GM13976 (cell line): ENCODE measurements around the gene C3orf18.
"Not testable (repeated sequence)": the region's sequence is repeated elsewhere in the genome, so short reads cannot be mapped to it uniquely, and the experiment has no call there.

Experiments
- DNase-seq: peaks from one replicate; pipeline ENCODE4 v3.0.0; 2012; ENCODE audit warnings: low spot score
- CTCF ChIP-seq: IDR thresholded peaks from 2 replicates; pipeline ENCODE4 v1.5.1; 2012; ENCODE audit warnings: borderline replicate concordance, mild to moderate bottlenecking; ENCODE audit not compliant: insufficient read depth; ENCODE audit errors: extremely low read depth, missing control alignments, control extremely low read depth
- in situ Hi-C: fragments of 300-500 bp; cut with MboI; formaldehyde crosslinking; loops from one replicate; pipeline ENCODE4 v1.12.0; 2022; ENCODE audit warnings: low sequenced_read_pairs, mixed read lengths, inconsistent platforms; ENCODE audit not compliant: unreplicated experiment

Gene C3orf18

GRCh38 chr3:50518436-50518835 lies 49.1 kb downstream of the C3orf18 start:
- TF ChIP-seq CTCF, result no peak
- in situ Hi-C loops, result no loop called here
- DNase-seq, result no peak

DNA sequence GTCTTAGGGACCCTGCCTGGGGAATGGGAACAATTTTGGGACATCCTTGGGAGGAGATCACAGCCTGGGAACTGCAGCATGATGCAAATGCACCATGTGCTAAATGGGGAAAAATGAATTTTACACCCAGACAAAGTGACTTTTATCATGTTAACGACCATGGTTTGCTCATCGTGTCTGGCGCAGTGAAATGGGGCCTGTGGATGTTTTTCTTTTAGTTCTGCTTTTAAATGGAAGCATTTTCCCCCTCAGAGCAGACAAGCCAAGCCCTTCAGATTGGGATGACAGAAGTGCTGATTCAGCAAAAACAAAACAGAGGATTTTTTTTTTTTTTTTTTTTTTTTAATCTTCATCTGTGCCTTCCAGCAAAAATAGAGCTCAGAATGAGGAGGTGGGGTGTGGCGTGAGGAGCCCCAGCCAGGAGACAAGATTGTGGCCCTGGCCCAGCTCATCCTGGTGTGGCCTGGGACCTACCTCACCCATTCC lies 49.8 kb downstream of the C3orf18 start:
- no peak for DNase-seq
- in situ Hi-C loops, result no loop called here
- TF ChIP-seq CTCF, result no peak

DNA sequence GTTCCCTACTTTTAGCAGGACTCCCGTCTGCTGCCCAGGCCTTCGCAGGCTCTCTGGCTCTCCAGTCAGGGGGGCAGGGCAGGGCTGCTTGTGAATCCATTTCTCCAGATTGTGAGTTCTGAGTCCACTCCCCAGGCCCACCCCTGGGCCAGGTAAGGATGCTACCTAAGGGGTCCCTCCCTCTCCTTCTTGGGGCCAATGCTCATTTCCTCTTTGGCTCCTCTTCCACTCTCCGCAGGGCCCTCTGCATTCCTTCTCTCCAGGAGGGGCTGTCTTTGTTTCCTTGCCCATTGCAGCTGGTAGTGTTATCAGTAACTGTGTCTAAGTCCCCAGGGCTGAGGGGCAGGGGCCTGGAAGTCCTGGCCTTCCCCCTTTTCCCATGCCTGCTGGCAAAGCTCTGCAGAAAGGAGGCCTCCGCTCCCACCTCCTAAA lies 51.1 kb downstream of the C3orf18 start:
- in situ Hi-C loops, result no loop called here
- no peak for TF ChIP-seq CTCF
- DNase-seq, result no peak

- in situ Hi-C loops, result no loop called here
- no peak for TF ChIP-seq CTCF
- DNase-seq, result no peak
Measured at GRCh38 chr3:50515565-50516439, 51.7 kb downstream of the C3orf18 start.

DNA sequence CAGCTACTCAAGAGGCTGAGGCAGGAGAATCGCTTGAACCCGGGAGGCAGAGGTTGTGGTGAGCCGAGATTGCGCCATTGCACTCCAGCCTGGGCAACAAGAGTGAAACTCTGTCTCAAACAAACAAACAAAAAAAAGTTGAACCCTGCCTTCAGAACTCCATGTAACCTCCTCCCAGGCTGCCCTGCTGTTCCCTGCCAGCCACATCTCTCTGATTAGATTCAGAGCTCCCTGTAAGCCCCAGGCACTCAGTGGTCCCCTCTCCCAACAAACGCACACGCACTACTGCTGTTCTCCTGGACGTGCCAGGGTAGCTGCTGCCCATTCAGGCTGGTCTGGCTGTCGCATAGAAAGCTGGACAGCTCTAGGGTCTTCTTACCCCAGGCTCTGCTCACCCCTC lies 54.6 kb downstream of the C3orf18 start:
- in situ Hi-C loops, result not testable (repeated sequence)

GRCh38 chr3:50512131-50512530 lies 55.4 kb downstream of the C3orf18 start:
- in situ Hi-C loops, result no loop called here
- no peak for DNase-seq
- TF ChIP-seq CTCF, result no peak

More for the DNA sequence above, 54.6 kb downstream of the C3orf18 start:
- DNase-seq, result not testable (repeated sequence)

DNA sequence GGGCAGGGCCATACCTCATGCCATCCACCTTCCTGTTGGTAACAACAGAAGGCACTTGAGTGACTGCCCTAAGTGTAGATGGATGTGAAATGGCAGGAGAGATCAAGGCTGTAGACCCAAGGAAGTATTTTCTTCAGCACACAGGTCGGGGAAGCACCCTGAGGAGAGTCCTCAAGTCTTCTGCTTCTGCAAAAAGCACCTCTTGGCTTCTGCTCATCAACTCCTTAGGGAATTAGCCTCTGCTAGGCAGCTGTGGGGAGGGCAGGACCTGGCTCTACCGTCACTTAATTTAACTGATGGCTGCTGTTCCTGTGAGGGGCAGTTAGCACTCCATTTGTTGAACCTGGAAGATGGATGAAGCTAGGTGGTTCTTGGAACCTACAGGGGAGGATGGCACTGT lies 57.2 kb downstream of the C3orf18 start:
- in situ Hi-C loops, result no loop called here
- DNase-seq, result no peak
- no peak for TF ChIP-seq CTCF
